Smooth muscle cell (in vitro differentiated cells): ENCODE data around the gene CNTF. TPM values are rescaled to one million over a fixed set of nuclear protein-coding genes. Genes with fewer than 3 reads are reported as not detected.

ENCODE experiments used
- DNase-seq: peaks from one replicate; lab custom pipeline; 2025; ENCODE audit not compliant: unreplicated experiment; lab: John Stamatoyannopoulos, UW
- H2AFZ ChIP-seq: fragments of 200-600 bp; sonication (generic); 2 replicates; pipeline ENCODE4 v1.6.0; 2016; ENCODE audit warnings: antibody characterized with exemption, low read depth, mild to moderate bottlenecking
- H3F3A ChIP-seq: fragments of 200-600 bp; sonication (generic); 2 replicates; pipeline ENCODE4 v1.6.0; 2017; ENCODE audit warnings: antibody characterized with exemption, low read depth
- H3K27ac ChIP-seq: fragments of 200-600 bp; sonication (generic); 2 replicates; pipeline ENCODE4 v1.5.1; 2016; ENCODE audit warnings: low read depth, mild to moderate bottlenecking
- H3K27me3 ChIP-seq: fragments of 200-600 bp; sonication (generic); 2 replicates; pipeline ENCODE4 v1.6.1; 2016; ENCODE audit warnings: low read depth, mild to moderate bottlenecking
- H3K36me3 ChIP-seq: fragments of 200-600 bp; sonication (generic); 2 replicates; pipeline ENCODE4 v1.5.1; 2016; ENCODE audit warnings: low read depth
- H3K4me1 ChIP-seq: fragments of 200-600 bp; sonication (generic); 2 replicates; pipeline ENCODE4 v1.5.1; 2016; ENCODE audit warnings: low read depth
- H3K4me2 ChIP-seq: fragments of 200-600 bp; sonication (generic); 2 replicates; pipeline ENCODE4 v1.6.0; 2016; ENCODE audit warnings: mild to moderate bottlenecking
- H3K4me3 ChIP-seq: fragments of 200-600 bp; sonication (generic); 2 replicates; pipeline ENCODE4 v1.5.1; 2016; ENCODE audit warnings: mild to moderate bottlenecking
- H3K79me2 ChIP-seq: fragments of 200-600 bp; sonication (generic); 2 replicates; pipeline ENCODE4 v1.6.0; 2016; ENCODE audit warnings: low read depth, mild to moderate bottlenecking
- H3K9ac ChIP-seq: fragments of 200-600 bp; sonication (generic); 2 replicates; pipeline ENCODE4 v1.6.0; 2016; ENCODE audit warnings: low read depth
- H3K9me3 ChIP-seq: fragments of 200-600 bp; sonication (generic); replicated peaks from 2 replicates; pipeline ENCODE4 v1.5.1; 2016; ENCODE audit warnings: low read depth
- H4K20me1 ChIP-seq: fragments of 200-600 bp; sonication (generic); 2 replicates; pipeline ENCODE4 v1.6.0; 2016; ENCODE audit warnings: low read depth
- WGBS: methylation state at CpG from one replicate; pipeline ENCODE4 v1.1.7; 2016; ENCODE audit warnings: low lambda C conversion rate; 5-methylcytosine and 5-hydroxymethylcytosine counted together
- polyA plus RNA-seq: library from polyadenylated mRNA; unstranded; fragments of >200 nt; fragmentation: Nextera tagmentation; extraction: Ambion mirVana; gene quantifications from 2 replicates; pipeline ENCODE4 v1.2.1, GENCODE V29; 2016
- total RNA-seq: library from RNA; depleted of rRNA; stranded (reverse); fragments of >200 nt; gene quantifications from 2 replicates; pipeline ENCODE4 v1.2.3, GENCODE V29; 2014
- TF ChIP-seq, protein P1 (sequence below): fragments of 200-600 bp; sonication (generic); IDR thresholded peaks from 2 replicates; pipeline ENCODE4 v1.5.1; 2017; ENCODE audit warnings: borderline replicate concordance, mild to moderate bottlenecking, antibody characterized with exemption; ENCODE audit not compliant: insufficient read depth, poor library complexity, severe bottlenecking

The CNTF gene
- total and polyA plus RNA-seq, 2 experiments from 2014 or later = 0.66 to 2.2 TPM

DNA sequence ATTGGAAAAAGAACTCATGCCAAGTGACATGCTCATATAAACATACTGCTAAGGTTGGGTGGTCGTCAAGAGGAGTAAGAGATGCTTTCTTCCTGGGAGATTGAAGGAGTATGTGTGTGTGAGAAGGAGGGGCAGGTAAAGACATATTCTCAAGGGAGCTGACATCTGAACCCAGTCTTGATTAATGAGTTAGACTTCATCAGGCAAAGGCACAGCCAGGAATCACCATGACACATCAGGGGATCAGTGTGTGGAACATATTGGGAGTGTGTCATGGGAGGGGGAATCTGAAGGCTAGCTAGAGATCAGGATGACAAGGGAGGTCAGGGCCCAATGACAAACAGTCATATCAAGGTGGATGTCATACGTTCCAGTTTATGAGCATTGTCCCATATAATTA, 14.9 kb downstream of the CNTF start:
- Histone ChIP-seq H2AFZ (no peak overlapping the region), H3K36me3 (no peaks in the 10 kb centered on the region), H3K27me3 (no peaks in the 10 kb centered on the region), H3K4me1 (peaks cover 6% of the 10 kb centered on the region), H4K20me1 (no peaks in the 10 kb centered on the region), H3K27ac (no peak overlapping the region), H3K4me3 (no peak overlapping the region), H3K79me2 (no peaks in the 10 kb centered on the region), H3K4me2 (no peak overlapping the region), H3K9me3 (no peaks in the 10 kb centered on the region), H3F3A (no peaks in the 10 kb centered on the region), H3K9ac (no peak overlapping the region)
- WGBS = 70% methylated on average over 2 of the region's 2 CpGs
- no peak for DNase-seq
- TF ChIP-seq, protein P1, sequence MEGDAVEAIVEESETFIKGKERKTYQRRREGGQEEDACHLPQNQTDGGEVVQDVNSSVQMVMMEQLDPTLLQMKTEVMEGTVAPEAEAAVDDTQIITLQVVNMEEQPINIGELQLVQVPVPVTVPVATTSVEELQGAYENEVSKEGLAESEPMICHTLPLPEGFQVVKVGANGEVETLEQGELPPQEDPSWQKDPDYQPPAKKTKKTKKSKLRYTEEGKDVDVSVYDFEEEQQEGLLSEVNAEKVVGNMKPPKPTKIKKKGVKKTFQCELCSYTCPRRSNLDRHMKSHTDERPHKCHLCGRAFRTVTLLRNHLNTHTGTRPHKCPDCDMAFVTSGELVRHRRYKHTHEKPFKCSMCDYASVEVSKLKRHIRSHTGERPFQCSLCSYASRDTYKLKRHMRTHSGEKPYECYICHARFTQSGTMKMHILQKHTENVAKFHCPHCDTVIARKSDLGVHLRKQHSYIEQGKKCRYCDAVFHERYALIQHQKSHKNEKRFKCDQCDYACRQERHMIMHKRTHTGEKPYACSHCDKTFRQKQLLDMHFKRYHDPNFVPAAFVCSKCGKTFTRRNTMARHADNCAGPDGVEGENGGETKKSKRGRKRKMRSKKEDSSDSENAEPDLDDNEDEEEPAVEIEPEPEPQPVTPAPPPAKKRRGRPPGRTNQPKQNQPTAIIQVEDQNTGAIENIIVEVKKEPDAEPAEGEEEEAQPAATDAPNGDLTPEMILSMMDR = no peak

DNA sequence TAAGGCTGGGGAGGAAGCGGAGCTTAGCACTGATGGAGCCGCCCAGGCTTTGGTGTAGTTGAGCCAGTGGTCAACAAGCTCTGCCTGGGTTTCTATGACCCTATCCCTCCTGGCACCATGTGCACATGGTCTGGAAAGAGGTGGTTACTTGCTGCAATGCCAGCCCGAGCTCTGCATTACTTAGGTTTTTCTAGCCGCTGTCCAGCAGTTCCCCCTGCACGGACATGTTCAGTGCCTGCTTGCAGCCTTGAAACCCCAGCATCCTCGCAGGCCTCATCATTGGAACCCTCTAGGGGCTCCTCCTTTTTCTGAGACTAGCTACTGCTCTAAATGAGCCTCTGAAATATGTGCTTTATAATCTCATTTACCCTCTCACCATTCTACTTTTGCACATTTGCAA, 16.6 kb downstream of the CNTF start:
- no peak overlapping the region for H3K4me3 ChIP-seq
- no peak overlapping the region for H3K9ac ChIP-seq
- no peaks in the 10 kb centered on the region for H3K36me3 ChIP-seq
- no peaks in the 10 kb centered on the region for H3K4me1 ChIP-seq
- H3F3A ChIP-seq = no peaks in the 10 kb centered on the region
- H3K4me2 ChIP-seq = no peak overlapping the region
- no peaks in the 10 kb centered on the region for H3K9me3 ChIP-seq
- WGBS = 89% methylated on average over 6 of the region's 6 CpGs
- TF ChIP-seq, protein P1 = no peak
- no peaks in the 10 kb centered on the region for H3K79me2 ChIP-seq
- no peaks in the 10 kb centered on the region for H4K20me1 ChIP-seq
- no peak overlapping the region for H2AFZ ChIP-seq
- H3K27ac ChIP-seq = no peak overlapping the region
- no peak for DNase-seq
- no peaks in the 10 kb centered on the region for H3K27me3 ChIP-seq

DNA sequence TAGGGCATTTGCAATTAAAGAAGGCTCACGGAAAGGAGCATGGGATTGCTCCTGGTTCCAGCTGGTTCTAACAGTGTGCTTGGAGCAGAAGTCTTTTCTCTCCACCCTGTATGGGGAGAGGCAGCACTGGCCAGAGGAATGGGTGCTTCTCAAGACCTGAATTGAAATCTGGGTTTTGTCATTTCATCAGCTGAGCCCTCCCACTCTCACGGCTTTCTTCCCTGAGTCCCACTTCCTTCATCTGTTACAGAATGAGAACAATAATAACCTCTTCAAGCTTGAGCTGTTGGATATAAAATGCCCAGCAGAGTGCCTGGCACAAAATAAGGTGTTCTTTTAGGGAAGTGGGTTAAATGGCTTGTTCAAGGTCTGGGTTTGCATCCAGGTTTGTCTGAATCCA, 17.2 kb downstream of the CNTF start:
- Histone ChIP-seq H3F3A (no peaks in the 10 kb centered on the region), H4K20me1 (no peaks in the 10 kb centered on the region), H3K36me3 (no peaks in the 10 kb centered on the region), H3K4me1 (no peaks in the 10 kb centered on the region), H3K79me2 (no peaks in the 10 kb centered on the region), H3K27ac (no peak overlapping the region), H3K27me3 (no peaks in the 10 kb centered on the region), H3K9me3 (no peaks in the 10 kb centered on the region), H3K4me3 (no peak overlapping the region), H3K9ac (no peak overlapping the region), H3K4me2 (no peak overlapping the region), H2AFZ (no peak overlapping the region)
- TF ChIP-seq, protein P1 = no peak
- DNase-seq = no peak
- WGBS = 78% methylated on average over 2 of the region's 2 CpGs

DNA sequence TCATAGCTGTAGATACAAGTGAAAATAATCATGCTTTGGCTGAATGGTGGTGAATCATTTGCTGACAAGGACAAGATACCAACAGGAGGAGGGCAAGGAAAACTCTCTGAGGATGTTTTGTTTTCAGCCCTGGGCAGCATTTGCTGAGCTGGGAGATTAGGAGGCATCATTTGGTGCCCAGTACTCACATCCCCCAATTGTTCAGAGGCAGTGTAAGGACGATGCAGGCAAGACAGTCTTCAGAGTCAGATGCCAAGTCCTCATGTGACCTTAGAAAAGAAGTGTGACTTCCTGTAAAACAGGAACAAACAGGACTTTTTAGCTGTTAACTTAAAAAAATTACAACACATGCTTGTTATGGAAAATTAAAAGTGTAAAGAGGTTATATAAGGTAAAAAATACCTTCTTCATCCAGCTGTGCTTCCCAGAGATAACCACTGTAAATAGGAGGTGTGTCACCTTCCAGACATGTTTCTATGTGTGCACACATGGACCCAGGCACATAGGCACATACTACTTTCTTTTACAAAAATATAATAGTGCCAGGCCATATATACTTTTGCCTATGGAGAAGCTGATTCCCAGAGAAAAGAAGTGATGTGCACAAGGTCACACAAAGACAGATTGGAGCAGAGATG, 18.0 kb downstream of the CNTF start:
- 56% methylated on average over 1 of the region's 1 CpG for WGBS
- Histone ChIP-seq H3K27me3 (no peaks in the 10 kb centered on the region), H3K9me3 (no peaks in the 10 kb centered on the region), H3K27ac (no peak overlapping the region), H3K4me3 (no peak overlapping the region), H3K9ac (no peak overlapping the region), H3K36me3 (no peaks in the 10 kb centered on the region), H3F3A (no peaks in the 10 kb centered on the region), H3K79me2 (no peaks in the 10 kb centered on the region), H3K4me1 (no peaks in the 10 kb centered on the region), H3K4me2 (no peak overlapping the region), H4K20me1 (no peaks in the 10 kb centered on the region), H2AFZ (no peak overlapping the region)
- no peak for DNase-seq
- TF ChIP-seq, protein P1 = no peak
